DMS153 (cell line): ENCODE measurements around the gene FLT3.
"Not testable (repeated sequence)": the region's sequence is repeated elsewhere in the genome, so short reads cannot be mapped to it uniquely, and the experiment has no call there.

Source experiments
- DNase-seq: peaks from one replicate; lab custom pipeline; 2025; lab: John Stamatoyannopoulos, UW

FLT3 gene

DNA sequence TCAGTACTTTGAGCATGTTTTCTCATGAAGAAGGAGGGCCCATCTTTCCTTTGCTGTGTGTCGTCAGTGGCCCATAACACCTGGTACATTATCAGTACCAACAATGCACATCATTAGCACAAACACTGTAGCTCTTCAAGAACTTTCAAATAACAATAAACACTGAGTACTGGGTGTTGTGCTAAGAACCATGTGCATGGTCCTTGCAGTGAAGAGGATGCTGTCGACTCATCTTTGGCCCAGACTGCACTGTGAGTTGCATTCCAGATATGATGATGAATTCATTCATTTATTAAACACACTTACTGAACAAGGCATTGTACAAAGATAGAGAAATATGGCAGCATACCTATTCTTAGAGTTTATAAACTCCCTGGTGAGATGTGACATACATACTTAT, 55.8 kb downstream of the FLT3 start:
- DNase-seq: no peak

DNA sequence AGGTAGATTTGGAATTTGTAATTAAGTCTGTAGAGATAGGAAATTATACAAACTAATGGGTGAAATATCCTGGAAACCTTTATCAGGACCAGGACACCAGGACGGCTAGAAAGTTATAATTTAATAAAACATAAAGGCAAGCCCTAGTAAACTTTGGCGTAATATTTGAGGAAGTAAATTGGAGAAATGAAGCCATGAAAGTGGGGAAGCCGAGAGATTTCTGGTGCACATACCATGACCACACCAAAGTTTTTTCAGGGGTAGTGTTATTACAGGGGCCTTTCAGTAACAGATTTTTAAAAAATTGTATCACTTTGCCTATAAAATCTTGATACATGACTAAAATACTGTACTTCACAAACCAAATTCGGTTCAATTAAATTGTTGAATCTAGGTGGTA, 57.2 kb downstream of the FLT3 start:
- DNase-seq: no peak

DNA sequence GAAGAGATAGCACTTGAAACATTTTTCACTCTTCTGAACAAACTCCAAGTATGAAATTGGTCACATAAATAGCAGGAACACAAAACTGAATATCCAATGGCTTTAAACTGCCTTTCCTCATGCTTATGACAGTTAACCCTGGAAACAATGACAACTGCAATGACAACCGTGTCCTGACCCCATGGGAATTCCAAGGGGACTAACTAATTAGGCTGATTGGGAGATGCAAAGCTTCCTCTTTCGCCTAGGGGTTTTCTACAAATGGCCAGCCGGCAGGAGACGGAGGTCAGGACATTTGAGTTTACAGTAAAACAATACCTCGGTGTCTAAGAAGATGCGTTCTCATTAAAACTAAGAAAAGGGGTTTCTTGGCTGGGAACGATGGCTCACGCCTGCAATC, 58.9 kb downstream of the FLT3 start:
- DNase-seq: no peak

DNA sequence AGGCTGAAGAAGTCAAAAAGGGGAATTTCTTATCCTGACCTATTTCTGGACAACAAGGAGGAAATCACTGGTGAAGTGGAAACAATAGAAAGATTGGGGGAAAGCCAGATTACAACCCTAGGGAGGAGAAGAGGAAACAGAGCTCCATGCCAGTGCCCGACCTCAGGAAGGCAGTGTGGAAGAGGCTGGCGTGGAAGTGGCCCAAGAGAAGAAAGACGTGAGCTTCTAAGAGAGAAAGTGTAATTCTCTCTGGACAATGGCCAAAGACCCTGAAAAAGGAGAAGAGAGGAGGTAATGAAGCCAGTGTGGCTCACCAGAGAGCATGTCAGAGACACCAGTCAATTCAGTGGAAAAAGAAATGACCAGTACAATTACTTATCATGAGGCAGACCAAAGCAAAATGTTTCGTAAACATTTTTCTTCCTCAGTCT, 59.3 kb downstream of the FLT3 start:
- no peak for DNase-seq

DNA sequence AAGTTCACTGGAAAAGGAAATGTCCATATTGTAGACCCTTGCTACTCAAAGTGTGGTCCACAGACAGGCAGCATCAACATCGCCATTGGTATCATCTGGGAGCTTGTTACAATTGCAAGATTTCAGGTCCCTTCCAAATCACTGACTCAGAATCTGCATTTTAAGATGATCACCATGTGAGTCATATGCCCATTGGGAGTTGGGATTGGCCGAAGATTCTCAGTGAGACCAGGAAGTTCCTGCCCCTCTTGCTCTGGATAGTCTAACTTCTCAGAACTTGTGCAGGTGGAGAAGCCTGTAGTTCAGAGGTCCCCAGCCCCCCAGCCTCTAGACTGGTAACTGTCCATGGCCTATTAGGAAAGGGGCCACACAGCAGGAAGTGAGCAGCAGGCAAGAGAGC, 63.0 kb downstream of the FLT3 start:
- DNase-seq: no peak

DNA sequence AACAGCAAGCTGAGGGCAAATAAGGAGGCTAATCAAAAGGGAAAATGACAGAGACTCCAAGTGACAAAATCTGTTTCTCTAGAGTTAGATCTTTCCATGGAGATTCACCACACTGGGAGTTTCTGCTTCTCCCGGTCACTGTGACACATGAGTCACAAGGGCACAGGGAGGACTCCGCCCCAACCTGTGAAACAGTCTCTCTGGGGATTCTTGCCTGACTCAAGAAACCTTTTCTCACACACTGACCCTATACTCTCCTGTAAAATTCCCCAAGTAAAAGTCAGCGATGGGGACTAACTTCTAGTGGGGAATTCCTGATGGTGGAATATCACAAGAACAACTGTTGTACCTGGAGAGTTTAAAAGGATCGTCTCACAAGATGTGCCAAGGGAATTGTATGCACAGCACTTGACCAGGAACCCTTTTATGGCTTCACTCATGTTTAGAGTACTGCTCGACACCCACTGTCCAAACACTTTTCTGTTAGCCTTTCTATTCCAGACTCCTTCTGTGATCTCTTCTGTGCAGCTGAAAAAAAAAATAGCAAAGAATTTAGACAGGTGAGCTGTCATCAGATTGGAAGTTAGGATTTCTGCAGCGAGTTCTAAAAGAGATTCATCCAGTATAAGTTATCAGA, 65.1 kb downstream of the FLT3 start:
- no peak for DNase-seq

DNA sequence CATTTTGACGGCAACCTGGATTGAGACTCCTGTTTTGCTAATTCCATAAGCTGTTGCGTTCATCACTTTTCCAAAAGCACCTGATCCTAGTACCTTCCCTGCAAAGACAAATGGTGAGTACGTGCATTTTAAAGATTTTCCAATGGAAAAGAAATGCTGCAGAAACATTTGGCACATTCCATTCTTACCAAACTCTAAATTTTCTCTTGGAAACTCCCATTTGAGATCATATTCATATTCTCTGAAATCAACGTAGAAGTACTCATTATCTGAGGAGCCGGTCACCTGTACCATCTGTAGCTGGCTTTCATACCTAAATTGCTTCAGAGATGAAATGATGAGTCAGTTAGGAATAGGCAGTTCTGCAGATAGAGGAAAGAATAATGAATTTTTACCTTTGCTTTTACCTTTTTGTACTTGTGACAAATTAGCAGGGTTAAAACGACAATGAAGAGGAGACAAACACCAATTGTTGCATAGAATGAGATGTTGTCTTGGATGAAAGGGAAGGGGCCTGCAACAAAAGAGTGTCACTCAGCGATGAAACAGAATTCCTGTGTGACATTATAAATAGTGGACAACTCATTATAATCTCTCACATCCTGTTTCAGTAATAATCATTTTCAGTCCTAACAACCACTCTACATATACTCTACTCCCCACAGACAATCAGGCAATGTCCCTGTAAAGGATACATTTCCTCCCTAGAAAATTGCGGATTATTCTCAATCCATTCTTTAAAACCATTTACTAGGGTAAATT, 66.3 kb downstream of the FLT3 start:
- no peak for DNase-seq

DNA sequence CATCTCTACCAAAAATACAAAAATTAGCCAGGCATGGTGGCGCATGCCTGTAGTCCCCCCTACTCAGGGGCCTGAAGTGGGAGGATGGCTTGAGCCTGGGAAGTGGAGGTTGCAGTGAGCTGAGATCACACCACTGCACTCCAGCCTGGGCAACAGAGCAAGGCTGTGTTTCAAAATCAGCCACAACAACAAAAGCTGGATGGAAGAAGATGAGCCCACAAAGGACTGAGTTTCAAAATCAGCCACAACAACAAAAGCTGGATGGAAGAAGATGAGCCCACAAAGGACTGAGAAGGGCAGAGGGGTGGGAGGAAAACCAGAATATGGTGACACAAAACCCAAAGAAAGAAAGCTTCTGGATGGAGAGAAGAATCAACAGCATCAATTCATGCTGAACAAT, 67.9 kb downstream of the FLT3 start:
- not testable (repeated sequence) for DNase-seq

DNA sequence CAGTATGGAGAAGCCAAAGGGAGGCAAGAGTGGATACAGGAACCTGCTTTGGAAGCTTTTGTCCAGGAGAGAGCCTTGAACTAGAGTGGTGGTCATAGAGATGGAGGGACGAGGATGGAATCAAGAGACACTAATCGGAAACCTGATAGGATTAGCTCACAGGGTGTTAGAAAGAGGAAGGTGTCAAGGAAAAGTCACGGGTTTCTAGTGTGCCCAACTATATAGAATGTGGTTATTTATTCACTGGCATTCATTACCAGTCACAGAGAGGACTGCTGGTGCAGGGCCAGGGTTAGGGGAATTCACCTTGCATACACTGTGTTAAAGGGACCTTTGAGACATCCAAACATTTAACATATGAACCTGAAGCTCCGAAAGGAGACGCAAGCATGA, 68.5 kb downstream of the FLT3 start:
- DNase-seq: no peak

DNA sequence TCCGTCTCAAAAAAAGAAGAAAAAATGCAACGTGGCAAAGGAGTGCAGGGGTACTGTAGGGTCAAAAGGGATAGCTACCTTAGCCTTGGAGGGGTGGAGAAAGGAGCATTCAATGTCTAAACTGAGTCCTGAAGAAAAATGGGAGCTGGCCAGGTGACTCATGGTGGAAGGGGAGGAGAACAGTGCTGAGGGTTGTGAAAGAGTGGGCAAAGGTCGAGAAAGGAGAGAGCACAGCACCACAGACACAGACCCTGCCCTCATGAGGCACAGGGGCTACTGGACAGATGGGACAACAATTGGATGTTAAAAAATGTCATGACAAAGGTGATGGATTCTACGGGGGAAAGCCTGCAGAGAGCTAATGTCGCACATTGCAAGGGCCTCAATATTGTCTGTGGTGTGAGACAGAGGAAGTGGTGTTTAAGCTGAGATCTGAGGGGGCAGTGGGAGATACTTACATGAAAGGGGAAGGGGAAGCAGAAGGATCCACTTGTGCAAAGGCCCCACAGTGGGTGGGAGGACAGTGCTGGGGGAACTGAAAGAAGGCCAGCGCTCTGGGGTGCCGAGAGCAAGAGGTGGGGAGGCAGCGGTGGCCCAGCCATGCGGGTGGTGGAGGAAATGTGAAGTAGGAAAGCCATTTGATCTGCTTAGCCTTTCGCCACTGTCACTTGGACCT, 69.0 kb downstream of the FLT3 start:
- DNase-seq: no peak

DNA sequence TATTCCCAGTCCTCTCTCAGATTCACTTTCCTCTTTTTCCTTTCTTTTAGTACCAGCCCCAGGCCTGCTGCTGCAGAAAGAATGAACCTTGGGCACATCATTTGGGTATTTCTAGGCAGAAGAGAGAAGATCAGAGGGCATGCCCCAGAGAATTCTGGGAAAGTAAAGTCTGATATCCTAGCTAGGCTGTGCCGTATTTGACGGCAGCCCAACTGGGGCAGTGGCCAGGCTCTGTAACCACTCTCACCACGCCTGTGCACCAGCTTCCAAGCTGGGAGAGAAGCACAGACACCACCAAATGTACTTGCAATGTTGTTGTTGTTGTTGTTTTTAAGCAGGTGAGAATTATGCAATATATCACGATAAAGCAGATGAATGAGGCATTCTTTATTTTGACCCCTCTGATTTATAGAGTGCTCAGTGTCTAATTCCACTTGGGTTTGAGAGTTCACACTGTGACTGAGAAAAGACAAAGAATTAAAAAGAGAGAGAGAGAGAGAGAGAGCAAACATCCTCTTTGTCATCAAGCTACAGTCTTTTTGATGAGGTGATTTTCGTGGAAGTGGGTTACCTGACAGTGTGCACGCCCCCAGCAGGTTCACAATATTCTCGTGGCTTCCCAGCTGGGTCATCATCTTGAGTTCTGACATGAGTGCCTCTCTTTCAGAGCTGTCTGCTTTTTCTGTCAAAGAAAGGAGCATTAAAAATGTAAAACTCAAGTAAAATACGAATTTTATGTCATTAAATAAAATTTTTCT, 72.6 kb downstream of the FLT3 start:
- no peak for DNase-seq

DNA sequence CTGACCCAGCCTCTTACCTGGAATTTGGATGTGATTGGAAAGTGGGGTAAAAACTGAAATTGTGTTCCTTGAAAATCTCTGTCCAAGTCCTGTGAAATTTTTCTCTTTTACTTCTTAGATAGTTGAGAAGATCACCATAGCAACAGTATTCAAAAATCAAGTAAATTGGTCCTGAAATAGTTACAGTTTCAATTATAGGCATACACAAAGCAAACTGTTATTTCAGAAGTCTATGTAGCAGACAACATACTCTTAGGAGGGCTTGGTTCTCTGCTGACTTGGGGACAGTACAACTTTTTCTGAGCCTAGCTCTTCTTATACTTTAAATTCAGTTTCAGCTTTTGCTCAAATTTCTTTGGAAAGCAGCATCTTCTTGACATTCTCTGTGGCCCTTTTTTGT, 73.3 kb downstream of the FLT3 start:
- DNase-seq: no peak

DNA sequence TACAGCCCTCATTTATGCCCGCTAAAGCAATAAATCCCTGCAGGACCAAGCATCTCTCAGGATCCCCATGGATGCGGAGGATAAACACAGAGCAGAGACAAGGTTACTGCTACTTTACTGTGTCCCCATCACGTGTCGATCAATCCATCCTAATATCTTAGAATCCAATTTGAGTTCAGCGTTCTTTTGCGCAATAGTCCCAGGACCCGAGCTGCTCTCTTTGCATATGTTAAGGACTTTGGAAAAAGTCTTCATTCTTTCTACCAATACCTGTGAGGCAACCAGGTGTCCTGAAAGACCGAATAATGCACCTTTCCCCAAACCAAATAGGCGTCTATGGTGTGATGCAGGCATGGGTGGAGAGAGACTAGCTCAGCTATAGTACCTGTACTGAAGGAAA, 73.9 kb downstream of the FLT3 start:
- no peak for DNase-seq

DNA sequence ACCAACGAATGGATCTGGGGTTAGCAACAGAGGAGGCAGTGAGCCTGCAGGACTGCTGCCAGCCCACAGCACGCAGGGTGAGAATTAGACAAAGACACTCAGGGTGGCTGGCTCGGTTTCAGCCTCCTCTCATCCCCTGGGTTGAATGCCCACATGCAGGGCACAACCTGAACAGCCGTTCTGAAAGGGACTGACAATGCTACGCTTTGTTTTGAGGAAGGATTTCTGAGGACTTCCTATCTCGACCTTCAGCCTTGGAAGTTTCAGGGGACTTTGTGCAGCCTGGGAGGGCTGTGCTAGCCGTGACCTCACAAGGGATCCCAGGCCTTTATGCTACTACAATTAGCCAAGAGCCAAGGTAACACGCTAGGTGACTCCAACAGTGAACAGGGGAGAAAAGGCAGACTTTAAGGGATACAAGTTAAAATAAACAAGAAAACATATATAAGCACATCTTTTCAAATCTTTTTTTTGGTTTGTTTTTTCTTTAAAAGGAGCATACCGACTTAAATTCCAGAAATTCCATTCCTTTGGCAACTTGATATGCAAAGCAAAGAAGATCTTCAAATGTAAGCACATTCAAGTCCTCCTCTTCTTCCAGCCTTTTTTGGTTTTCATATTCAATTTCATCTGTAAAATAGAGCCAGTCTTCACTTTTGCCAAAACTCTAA, 77.4 kb downstream of the FLT3 start:
- no peak for DNase-seq

DNA sequence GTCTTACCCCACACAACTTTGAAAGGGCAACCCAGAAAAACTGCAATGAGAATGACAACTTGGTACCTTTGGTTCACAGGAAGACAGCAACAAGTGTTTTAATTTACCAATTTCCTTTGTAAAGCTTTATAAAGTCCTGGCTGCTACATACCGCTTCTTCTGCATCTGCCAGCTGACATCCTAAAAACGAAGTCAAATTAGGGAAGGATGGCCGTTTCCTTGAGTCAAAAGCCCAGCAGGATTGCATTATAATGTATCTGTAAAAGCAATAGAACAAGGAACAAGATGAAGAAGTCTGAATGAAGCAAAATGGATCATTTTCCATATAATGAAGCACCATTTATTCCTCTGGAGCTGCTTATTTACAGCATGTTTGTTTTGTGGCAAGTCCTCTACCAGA, 86.1 kb downstream of the FLT3 start:
- no peak for DNase-seq

DNA sequence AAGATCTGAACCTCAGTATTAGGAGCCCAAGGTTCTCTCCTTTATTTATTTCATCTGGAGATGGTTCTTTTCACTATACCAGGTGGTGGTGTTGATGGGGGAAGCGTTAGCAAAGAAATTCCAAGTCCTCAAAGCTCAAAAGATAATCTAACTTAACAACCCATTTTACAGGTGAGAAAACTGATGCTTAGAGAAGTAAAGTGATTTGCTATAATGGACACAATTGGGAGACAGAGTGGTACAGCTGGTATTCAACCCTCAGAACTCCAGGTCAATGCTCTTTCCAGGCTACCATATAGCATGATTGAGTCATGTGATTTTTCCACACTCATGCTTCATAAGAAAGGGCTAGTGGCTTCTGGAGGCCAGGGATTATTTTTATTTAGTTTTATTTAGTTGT, 86.9 kb downstream of the FLT3 start:
- no peak for DNase-seq

DNA sequence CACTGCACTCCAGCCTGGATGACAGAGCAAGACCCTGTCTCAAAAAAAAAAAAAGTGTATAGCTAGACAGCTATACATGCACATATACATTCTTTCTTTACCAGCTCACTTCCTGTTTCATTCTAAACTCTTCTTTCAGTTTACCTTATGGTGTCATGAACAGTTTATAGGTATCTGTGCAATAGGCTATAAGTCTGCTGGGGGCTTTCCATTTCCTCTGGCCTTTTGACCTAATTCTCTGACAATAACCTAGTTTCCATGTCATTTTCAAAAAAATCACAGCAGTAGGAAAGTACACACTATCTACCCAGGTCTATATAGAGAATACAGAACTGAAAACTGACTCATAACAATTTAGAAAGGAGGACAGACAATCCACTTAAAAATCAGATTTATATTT, 87.5 kb downstream of the FLT3 start:
- DNase-seq: no peak

DNA sequence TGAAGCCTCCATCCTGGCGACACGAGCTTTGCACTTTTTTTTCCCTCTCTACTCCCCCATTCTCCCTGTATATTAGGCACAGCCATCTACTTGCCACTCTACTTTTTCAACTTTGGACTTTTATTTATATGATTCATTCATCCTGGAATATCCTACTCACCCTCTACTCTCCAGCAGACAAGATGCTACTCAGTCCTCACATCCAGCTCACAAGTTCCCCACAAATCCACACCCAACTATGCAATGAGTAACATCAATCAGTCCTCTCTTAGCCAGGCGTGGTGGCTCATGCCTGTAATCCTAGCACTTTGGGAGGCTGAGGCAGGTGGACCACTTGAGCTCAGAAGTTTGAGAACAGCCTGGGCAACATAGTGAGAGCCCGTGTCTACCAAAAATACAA, 88.0 kb downstream of the FLT3 start:
- DNase-seq: no peak

DNA sequence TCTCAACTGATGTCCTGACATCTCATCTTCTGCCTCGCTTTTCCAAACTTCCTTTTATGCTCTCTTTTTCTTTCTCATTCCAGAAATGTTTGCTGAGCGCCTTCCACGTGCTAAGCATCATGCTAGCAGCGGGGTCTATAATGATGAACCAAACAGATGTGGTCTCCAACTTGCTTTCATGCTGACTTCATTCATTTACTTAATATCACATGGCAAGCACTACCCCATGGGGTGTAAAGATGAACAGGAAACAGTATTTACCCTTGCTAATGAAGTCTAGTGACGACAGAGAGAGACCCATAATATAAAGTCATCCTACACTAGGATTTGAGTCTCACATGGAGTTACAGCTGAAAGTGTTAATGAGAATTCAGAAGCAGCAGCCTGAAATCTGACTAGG, 90.3 kb downstream of the FLT3 start:
- no peak for DNase-seq

DNA sequence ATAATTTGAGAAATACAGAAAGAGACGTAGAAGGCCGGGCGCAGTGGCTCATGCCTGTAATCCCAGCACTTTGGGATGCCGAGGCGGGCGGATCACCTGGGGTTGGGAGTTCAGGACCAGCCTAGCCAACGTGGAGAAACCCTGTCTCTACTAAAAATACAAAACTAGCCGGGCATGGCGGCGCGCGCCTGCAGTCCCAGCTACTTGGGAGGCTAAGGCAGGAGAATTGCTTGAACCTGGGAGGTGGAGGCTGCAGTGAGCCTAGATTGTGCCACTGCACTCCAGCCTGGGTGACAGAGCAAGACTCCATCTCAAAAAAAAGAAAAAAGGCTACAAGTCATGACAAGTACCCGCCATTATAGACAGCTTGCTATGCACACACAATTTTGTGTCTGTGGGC, 95.4 kb downstream of the FLT3 start:
- not testable (repeated sequence) for DNase-seq

DNA sequence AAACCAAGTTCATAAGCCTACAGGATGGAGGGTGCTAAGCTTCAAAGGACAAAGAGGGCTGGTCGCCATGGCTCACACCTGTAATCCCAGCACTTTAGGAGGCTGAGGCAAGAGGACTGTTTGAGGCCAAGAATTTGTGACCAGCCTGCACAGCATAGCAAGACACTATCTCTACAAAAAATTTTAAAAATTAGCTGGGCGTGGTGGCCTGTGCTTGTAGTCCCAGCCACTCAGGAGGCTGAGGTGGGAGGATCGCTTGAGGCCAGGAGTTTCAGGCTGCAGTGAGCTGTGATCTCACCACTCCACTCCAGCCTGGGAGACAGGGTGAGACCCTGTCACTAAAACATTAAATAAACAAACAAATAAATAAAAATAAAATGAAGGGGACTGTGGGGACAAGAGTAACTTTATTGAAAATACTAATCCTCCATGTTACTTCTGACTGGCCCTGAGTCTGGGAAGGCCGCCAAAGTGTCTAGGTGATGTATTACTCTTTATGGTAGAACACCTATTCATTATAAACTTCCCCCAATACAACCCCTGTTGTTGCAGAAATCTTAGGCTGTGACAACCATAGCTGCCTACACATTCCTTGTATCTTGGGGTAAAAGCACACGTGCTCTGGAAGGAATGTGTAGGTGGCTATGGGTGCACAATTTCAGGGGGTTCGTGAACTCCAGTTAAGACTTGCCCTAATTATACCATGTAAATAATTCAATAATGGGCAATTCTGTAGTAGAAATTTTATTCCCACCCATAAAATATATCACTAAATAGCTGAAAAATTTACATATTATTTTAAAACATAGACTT, 97.3 kb downstream of the FLT3 start:
- DNase-seq: no peak
